Esophagus (tissue), 2 donors: ENCODE data around the gene STK39. TPM values are rescaled to one million over a fixed set of nuclear protein-coding genes. Genes with fewer than 3 reads are reported as not detected.

ENCODE experiments used
- H3K27ac ChIP-seq, 2 donors: one replicate each; pipeline ENCODE4 v1.5.1; 2013; ENCODE audit warnings: low read depth in 2 of 2, mild to moderate bottlenecking in 2 of 2, inconsistent platforms in 1 of 2, low read length in 1 of 2, moderate library complexity in 1 of 2
- H3K27me3 ChIP-seq, 2 donors: one replicate each; pipeline ENCODE4 v1.6.1; 2013; ENCODE audit warnings: low read length in 2 of 2, control low read depth in 1 of 2, mild to moderate bottlenecking in 1 of 2; ENCODE audit not compliant: insufficient read depth in 2 of 2, control insufficient read depth in 1 of 2
- H3K36me3 ChIP-seq, 2 donors: one replicate each; pipeline ENCODE4 v1.6.1; 2013; ENCODE audit warnings: low read length in 1 of 2; ENCODE audit not compliant: control insufficient read depth in 2 of 2, insufficient read depth in 2 of 2
- H3K4me1 ChIP-seq, 2 donors: one replicate each; pipeline ENCODE4 v1.6.1; 2013; ENCODE audit warnings: low read length in 1 of 2; ENCODE audit not compliant: control insufficient read depth in 2 of 2, insufficient read depth in 2 of 2
- H3K4me3 ChIP-seq, 2 donors: one replicate each; pipeline ENCODE4 v1.5.1; 2013; ENCODE audit warnings: low read length in 2 of 2, mild to moderate bottlenecking in 2 of 2, low read depth in 1 of 2, moderate library complexity in 1 of 2
- H3K9me3 ChIP-seq, 2 donors: one replicate each; pipeline ENCODE4 v1.6.1; 2013; ENCODE audit warnings: mild to moderate bottlenecking in 2 of 2, low read depth in 1 of 2, low read length in 1 of 2, moderate library complexity in 1 of 2; ENCODE audit not compliant: control insufficient read depth in 2 of 2, insufficient read depth in 1 of 2
- WGBS, 2 donors: extraction: QIAGEN DNeasy Blood & Tissue Kit; methylation state at CpG; one replicate each; pipeline ENCODE4 v1.1.7; 2013; 5-methylcytosine and 5-hydroxymethylcytosine counted together
- polyA plus RNA-seq, 2 donors: library from polyadenylated mRNA; stranded (reverse); fragments of 200-250 nt; gene quantifications; one replicate each; pipeline ENCODE4 v1.2.3, GENCODE V29; 2013
- donor health status: healthy with polysubstance abuse.
- donor health status: Bipolar disorder and iron deficiency.

The STK39 gene
- polyA plus RNA-seq, 2 donors: 24.7 to 24.9 TPM

DNA sequence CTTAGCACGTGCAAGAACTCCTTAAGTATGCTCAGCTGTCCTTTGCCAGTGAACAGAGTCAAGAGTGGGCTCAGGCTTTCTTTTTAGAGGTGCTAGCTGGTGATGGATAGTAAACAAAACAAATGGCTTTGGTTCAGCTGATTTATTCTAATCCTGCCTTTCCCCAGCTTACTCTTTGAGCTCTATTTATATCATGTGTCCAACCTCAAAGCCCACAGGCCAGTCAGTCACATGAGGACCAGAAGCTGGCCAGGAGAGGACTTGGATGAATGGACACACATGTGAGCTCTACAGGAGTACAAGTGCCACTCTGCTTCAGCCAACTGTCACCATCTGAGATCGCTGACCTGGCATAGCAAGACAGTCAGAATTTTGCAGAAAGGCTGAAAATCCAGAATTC, 59.4 kb downstream of the STK39 start:
- Histone ChIP-seq H3K36me3 (no peaks in the 10 kb centered on the region), H3K27ac (no peak overlapping the region), H3K27me3 (no peaks in the 10 kb centered on the region), H3K4me1 (peaks cover 5 to 6% of the 10 kb centered on the region in 2 donors), H3K9me3 (no peaks in the 10 kb centered on the region), H3K4me3 (no peak overlapping the region)
- WGBS, 2 donors: 91 to 92% methylated on average over 2 of the region's 2 CpGs

DNA sequence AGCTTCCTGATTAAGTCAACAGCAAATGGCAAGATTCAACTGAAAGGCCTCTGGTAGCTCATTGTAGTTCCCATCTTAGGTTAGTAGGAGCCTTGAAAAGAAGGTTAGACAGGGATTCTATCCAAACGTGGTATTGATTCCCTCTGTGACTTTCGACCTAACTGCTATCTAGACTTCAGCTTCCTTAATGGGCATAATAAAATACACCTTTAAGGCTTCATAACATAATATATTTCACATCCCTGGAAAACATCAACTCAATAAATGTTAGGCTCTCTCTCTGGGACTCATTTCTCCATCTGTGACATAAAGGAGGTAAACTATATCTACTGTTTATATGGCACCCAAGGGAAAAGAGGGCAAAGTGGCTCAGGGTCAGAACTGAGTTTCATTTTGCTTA, 60.9 kb downstream of the STK39 start:
- Histone ChIP-seq H3K4me1 (peaks cover 6% of the 10 kb centered on the region in 2 donors), H3K27ac (no peak overlapping the region)

DNA sequence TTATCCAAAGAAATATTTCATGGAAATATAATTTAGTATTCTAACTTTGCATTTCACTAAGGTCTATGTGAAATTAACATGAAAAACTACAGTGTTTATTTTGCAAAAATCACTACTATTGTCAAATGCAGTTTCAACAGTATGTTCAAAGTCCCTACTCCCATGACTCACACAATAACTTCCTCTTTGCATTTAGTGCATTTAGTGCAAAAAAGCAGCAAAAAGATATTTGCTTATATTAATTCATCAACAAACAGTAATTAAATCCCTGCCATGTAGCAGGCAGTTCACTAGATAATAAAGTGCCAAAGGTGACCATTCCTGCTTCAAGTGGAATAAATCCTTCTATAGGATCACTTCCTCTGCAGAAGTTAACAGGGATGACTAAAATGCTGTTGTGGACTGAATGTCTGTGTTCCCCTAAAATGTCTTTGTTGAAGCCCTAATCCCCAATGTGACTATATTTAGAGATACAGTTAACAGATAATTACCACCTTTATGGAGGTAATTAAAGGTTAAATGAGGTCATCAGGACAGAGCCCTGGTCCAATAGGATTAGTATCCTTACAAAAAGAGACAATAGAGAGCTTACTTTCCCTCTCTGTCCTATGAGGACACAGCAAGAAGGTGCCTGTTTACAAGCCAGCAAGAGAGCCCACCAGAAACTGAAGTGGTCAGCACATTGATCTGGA, 61.7 kb downstream of the STK39 start:
- Histone ChIP-seq H3K36me3 (peaks cover 0 to 5% of the 10 kb centered on the region in 2 donors), H3K4me1 (peaks cover 6% of the 10 kb centered on the region in 2 donors), H3K4me3 (no peak overlapping the region), H3K9me3 (no peaks in the 10 kb centered on the region), H3K27ac (no peak overlapping the region), H3K27me3 (no peaks in the 10 kb centered on the region)

More for the DNA sequence above, 60.9 kb downstream of the STK39 start:
- Histone ChIP-seq H3K36me3 (peaks cover 0 to 4% of the 10 kb centered on the region in 2 donors), H3K27me3 (no peaks in the 10 kb centered on the region), H3K9me3 (no peaks in the 10 kb centered on the region), H3K4me3 (no peak overlapping the region)
- WGBS, 2 donors: 69 to 89% methylated on average over 2 of the region's 2 CpGs

DNA sequence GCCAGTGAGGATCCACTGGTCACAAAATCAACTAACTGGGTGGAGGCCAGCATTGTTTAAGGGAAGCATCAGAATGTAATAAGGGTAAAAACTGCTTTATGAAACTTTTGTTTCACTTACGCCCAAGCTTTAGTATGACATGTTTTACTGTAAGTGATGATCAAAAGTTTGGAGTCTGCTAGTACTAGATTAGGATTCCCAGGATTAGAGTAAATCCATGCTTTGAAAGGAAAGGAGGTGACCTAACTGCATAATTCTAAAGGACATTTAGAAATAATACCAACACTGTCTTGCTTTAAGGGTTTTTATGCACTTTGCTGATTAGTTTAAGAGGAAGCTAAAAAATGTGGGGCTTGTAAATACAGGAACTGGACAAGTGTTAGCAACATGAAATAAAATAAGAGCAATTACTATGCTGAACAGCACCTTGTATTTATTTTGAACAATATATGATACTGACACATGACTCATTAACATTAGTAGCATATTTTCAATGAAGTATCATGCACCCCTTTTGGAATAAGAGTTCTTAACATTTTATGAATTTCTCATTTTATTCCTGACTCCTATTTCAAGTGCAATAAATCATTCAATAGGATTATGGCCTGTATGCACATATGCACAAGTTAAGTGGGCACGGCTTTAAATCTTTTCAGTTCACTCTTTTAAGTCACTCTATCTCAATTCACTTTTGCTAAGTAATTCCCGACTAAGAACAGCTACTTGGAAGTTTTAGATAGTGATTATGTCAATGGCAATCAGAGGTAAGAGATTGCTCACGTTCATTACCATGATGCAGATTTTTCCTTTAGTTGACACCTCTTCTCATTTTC, 62.5 kb downstream of the STK39 start:
- Histone ChIP-seq H3K4me3 (no peak overlapping the region), H3K9me3 (no peaks in the 10 kb centered on the region), H3K27ac (no peak overlapping the region), H3K4me1 (peaks cover 2 to 3% of the 10 kb centered on the region in 2 donors), H3K36me3 (peaks cover 0 to 5% of the 10 kb centered on the region in 2 donors), H3K27me3 (no peaks in the 10 kb centered on the region)
- 61 to 66% methylated on average over 4 of the region's 4 CpGs for WGBS, 2 donors

DNA sequence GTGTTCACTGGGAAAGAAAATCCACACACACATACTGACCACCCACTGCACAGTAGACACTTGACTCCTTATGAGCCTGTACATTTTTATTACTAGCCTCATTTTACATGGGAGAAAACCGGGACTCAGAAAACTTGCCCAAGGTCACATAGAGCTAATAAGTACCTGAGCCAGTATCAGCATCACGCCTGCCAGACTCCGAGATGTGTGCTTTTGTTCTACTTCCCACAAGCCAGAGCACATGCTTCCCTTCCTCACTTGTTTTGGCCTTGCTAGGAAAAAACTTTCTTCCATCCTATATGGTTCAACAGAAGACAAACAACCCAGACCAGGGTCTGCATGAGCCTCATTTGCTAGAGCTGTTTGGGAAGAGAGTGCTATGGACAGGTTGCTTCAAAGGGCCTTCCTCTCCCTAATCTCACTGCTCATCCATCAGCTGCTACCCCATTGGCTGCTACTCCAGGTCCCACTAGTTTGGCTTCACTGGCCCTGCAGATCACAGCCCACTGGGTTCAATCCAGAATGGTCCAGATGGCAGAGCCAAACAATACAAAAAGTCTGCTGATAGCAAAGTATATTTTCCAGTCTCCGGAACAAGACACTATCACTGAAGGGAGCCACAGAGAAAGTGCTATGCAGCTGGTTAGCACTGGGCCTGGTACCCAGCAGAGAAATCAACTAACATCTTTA, 63.9 kb downstream of the STK39 start:
- no peak overlapping the region for H3K27ac ChIP-seq
- no peak overlapping the region for H3K4me3 ChIP-seq
- H3K9me3 ChIP-seq: no peaks in the 10 kb centered on the region
- 64 to 77% methylated on average over 4 of the region's 4 CpGs for WGBS, 2 donors
- H3K36me3 ChIP-seq: peaks cover 0 to 5% of the 10 kb centered on the region in 2 donors
- H3K4me1 ChIP-seq: peaks cover 2 to 5% of the 10 kb centered on the region in 2 donors
- no peaks in the 10 kb centered on the region for H3K27me3 ChIP-seq

DNA sequence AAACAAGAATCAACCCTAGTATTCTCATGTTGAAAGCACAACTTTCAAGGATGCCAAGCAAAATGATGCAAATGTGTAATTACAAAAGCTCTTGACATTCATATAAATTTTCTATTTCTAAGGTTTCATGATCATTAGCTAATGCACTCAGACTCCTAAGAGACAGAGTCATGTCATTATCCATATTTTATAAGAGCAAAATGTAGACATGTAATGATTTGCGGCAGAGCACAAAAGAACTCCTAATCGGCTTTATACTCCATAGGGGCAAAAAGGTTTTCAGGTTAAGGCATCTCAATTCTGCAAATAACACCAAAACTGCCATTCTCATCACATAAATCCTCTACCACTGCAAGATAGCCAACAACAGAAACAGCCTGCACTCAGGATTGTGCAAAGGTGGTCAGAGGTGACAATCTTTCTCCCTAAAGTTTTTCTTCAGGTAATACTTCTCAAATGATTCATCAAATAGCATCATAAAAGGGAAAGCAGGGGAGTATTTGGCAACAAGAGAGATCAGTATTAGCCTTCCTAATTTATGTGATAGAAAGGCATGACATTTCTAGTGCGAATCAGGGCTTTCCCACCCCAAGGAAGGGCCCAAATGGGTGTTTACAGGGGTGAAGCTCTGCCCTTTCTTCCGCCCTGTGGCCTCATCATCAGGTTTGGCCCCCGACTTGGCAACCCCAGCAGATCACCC, 64.7 kb downstream of the STK39 start:
- 90 to 93% methylated on average over 5 of the region's 5 CpGs for WGBS, 2 donors
- H3K27ac ChIP-seq: no peak overlapping the region
- H3K9me3 ChIP-seq: no peaks in the 10 kb centered on the region
- peaks cover 0 to 5% of the 10 kb centered on the region in 2 donors for H3K36me3 ChIP-seq
- H3K27me3 ChIP-seq: no peaks in the 10 kb centered on the region
- H3K4me3 ChIP-seq: no peak overlapping the region
- H3K4me1 ChIP-seq: peaks cover 2 to 5% of the 10 kb centered on the region in 2 donors

DNA sequence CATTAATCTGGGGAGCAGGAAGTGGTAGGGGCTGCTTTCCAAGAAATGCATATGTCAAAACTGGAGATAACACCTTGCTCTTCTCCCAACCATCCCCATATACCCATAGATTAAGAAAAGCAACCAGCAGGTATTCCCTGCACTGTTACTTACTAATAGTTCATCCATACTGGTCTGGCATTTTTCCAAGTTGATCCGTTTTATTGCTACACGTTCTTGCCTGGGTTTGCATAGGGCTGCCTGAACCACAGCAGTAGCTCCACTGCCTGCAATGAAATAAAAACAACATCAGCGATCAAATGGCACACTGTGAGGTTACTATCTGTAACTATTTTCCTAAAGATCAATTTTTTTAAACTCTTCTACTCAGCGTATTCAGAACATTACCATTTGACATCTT, 65.6 kb downstream of the STK39 start:
- 68% methylated on average over 4 of the region's 4 CpGs for WGBS, 2 donors
- H3K4me1 ChIP-seq: peaks cover 2 to 5% of the 10 kb centered on the region in 2 donors
- no peaks in the 10 kb centered on the region for H3K27me3 ChIP-seq

DNA sequence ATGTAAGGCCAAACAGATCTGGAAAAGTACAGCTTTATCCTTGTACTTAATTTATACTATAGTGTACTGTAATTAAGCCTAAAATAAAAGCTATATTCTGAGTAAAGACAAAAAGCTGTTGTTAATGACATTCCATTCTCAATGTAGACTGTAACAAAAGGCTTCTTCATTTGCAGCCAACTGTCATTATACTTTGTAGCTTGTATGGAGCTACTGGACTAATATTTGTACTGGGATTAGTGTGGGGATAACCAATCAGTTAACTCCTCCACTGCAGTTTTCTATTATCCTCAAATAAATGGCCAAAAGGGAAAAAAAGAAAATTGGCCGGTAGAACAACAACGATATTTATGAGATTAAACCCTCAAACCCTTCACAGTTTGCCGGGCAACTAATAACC, 66.5 kb downstream of the STK39 start:
- WGBS, 2 donors: 38 to 43% methylated on average over 3 of the region's 3 CpGs
- Histone ChIP-seq H3K4me3 (no peak overlapping the region), H3K4me1 (peaks cover 2 to 5% of the 10 kb centered on the region in 2 donors), H3K27ac (no peak overlapping the region), H3K27me3 (no peaks in the 10 kb centered on the region), H3K9me3 (no peaks in the 10 kb centered on the region), H3K36me3 (peaks cover 0 to 5% of the 10 kb centered on the region in 2 donors)

More for the DNA sequence above, 65.6 kb downstream of the STK39 start:
- H3K27ac ChIP-seq: no peak overlapping the region
- no peak overlapping the region for H3K4me3 ChIP-seq
- H3K36me3 ChIP-seq: peaks cover 0 to 5% of the 10 kb centered on the region in 2 donors
- H3K9me3 ChIP-seq: no peaks in the 10 kb centered on the region

DNA sequence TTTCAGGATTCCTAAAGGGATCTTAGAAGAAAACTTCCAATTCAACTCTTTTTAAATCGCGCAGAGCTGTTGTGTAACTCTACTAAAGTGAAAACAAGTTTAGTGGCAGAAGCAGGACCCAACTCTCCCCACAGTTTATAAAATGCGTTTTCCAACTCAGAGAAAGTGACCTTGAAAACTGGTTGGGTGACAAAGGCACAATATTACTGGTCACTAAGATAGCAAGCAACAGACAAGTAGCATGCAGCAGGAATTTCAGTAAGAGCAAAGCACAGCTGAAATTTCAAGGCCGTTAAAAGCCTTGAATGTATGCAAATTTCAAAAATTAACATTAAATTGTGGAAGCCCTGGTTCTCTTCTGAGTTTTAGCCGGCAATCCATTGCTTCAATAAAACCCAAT, 66.9 kb downstream of the STK39 start:
- Histone ChIP-seq H3K36me3 (peaks cover 0 to 5% of the 10 kb centered on the region in 2 donors), H3K9me3 (no peaks in the 10 kb centered on the region), H3K27me3 (no peaks in the 10 kb centered on the region), H3K27ac (no peak overlapping the region), H3K4me1 (peaks cover 2 to 5% of the 10 kb centered on the region in 2 donors), H3K4me3 (no peak overlapping the region)
- WGBS, 2 donors: 76 to 82% methylated on average over 5 of the region's 5 CpGs
